ENCODE measurements around the gene TNXB.

GRCh38 chr6:32095338-32096086 lies 13.6 kb downstream of the TNXB start:
- TF ChIP-seq CTCF (IDR thresholded peaks at IDR 0.05) (no peak), POLR2AphosphoS5 (IDR thresholded peaks at IDR 0.05) (no peak), POLR2A (IDR thresholded peaks at IDR 0.05) (no peak)
